OCI-LY7 (cell line): ENCODE data around the gene EBNA1BP2. TPM values are rescaled to one million over a fixed set of nuclear protein-coding genes. Genes with fewer than 3 reads are reported as not detected.
"Not testable (repeated sequence)": the region's sequence is repeated elsewhere in the genome, so short reads cannot be mapped to it uniquely, and the experiment has no call there.

Experiments used
- BruUV-seq: library from RNA; stranded (reverse); fragments of 400-500 nt; replicated peaks from 2 replicates; lab custom pipeline; 2021; lab: Mats Ljungman, UMichigan
- CTCF ChIA-PET: fragments of 300-600 bp; sonication (Branson Sonifier 250); formaldehyde crosslinking; loops from one replicate; lab custom pipeline; 2022; ENCODE audit warnings: antibody characterized with exemption; ENCODE audit not compliant: unreplicated experiment; lab: Charles Lee
- POLR2A ChIA-PET: fragments of 300-600 bp; sonication (Branson Sonifier 250); formaldehyde crosslinking; loops from one replicate; lab custom pipeline; 2022; ENCODE audit warnings: antibody characterized with exemption; lab: Charles Lee
- DNase-seq: peaks from one replicate; pipeline ENCODE4 v3.0.0-alpha.2; 2015; ENCODE audit warnings: low spot score
- H2AFZ ChIP-seq: fragments of 200-600 bp; sonication (generic), shearing (Covaris generic); 2 replicates; pipeline ENCODE4 v1.6.1; 2014; ENCODE audit warnings: mild to moderate bottlenecking, antibody characterized with exemption, low read length, moderate library complexity
- H3K27ac ChIP-seq: fragments of 200-600 bp; sonication (generic); 2 replicates; pipeline ENCODE4 v1.5.1; 2014; ENCODE audit warnings: mixed run types, low read depth, mild to moderate bottlenecking, moderate library complexity, low read length, inconsistent platforms; ENCODE audit not compliant: poor library complexity, severe bottlenecking
- H3K36me3 ChIP-seq: fragments of 200-600 bp; sonication (generic); 2 replicates; pipeline ENCODE4 v1.6.1; 2014; ENCODE audit warnings: mild to moderate bottlenecking, antibody characterized with exemption, low read length, moderate library complexity, mixed read lengths; ENCODE audit not compliant: insufficient read depth
- H3K4me1 ChIP-seq: fragments of 200-600 bp; sonication (generic); 2 replicates; pipeline ENCODE4 v1.5.1; 2014; ENCODE audit warnings: mild to moderate bottlenecking, low read length; ENCODE audit not compliant: insufficient read depth, poor library complexity, severe bottlenecking
- H3K4me2 ChIP-seq: fragments of 200-600 bp; sonication (generic); 2 replicates; pipeline ENCODE4 v1.6.1; 2014; ENCODE audit warnings: mild to moderate bottlenecking, low read length
- H3K4me3 ChIP-seq: fragments of 200-600 bp; sonication (generic); 2 replicates; pipeline ENCODE4 v1.5.1; 2014; ENCODE audit warnings: mild to moderate bottlenecking, low read depth, low read length; ENCODE audit not compliant: poor library complexity, severe bottlenecking
- H3K79me2 ChIP-seq: fragments of 200-600 bp; sonication (generic); 2 replicates; pipeline ENCODE4 v1.6.1; 2016; ENCODE audit warnings: low read depth, mild to moderate bottlenecking, low read length, moderate library complexity, mixed read lengths; ENCODE audit not compliant: insufficient read depth
- H3K9me2 ChIP-seq: fragments of 200-600 bp; sonication (generic); 2 replicates; pipeline ENCODE4 v1.6.1; 2016; ENCODE audit warnings: mild to moderate bottlenecking, low read length, mixed read lengths; ENCODE audit not compliant: insufficient read depth
- H3K9me3 ChIP-seq: fragments of 200-600 bp; sonication (generic); 2 replicates; pipeline ENCODE4 v1.6.1; 2014; ENCODE audit warnings: mild to moderate bottlenecking, mixed run types, low read length, mixed read lengths
- H4K20me1 ChIP-seq: fragments of 200-600 bp; sonication (generic); 2 replicates; pipeline ENCODE4 v1.6.1; 2014; ENCODE audit warnings: mild to moderate bottlenecking, antibody characterized with exemption, low read length, moderate library complexity, mixed read lengths; ENCODE audit not compliant: insufficient read depth
- EZH2phosphoT487 ChIP-seq: fragments of 200-600 bp; sonication (generic); IDR thresholded peaks from 2 replicates; pipeline ENCODE4 v1.6.1; 2018; ENCODE audit warnings: low read depth, borderline replicate concordance, mild to moderate bottlenecking, mixed run types, antibody characterized with exemption, low read length, moderate library complexity, mixed read lengths
- intact Hi-C: fragments of 100-400 bp; cut with micrococcal nuclease; formaldehyde crosslinking; loops from one replicate; pipeline ENCODE4 v1.10.0; 2022; ENCODE audit not compliant: unreplicated experiment
- total RNA-seq, 2 experiments: library from RNA; depleted of rRNA in 1 of 2; stranded (reverse); fragments of >200 nt in 1 of 2; shearing (Covaris generic) in 1 of 2; gene quantifications; 2 replicates each; pipeline ENCODE4 v1.2.3, GENCODE V29; 2014 to 2022
- TF ChIP-seq, protein P1 (sequence below): fragments of 200-600 bp; sonication (generic); conservative IDR thresholded peaks from 2 replicates; pipeline ENCODE4 v1.5.1; 2014; ENCODE audit warnings: mild to moderate bottlenecking, antibody characterized with exemption, low read length, moderate library complexity, mixed read lengths

EBNA1BP2 gene
- total RNA-seq, 2 experiments from 2014 or later = 63.0 to 65.4 TPM

DNA sequence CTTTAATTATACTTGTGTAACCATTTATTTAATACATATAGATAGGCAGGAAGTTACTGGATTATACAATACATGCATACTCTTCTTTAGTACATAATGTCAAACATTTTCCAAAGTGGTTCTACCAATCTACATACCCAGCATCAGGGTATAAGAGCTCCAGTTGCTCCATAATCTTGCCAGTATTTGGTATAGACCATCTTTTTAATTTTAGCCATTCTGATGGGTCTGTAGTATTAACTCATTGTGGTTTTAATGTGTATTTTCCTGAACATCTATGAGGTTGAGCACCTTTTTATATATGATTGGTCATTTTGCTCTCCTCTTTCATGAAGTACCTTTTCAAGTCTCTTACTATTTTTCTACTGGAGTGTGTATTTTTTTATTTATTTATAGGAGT lies 32.1 kb downstream of the EBNA1BP2 start:
- H2AFZ ChIP-seq = no peak overlapping the region
- BruUV-seq = no TSS peak
- H3K27ac ChIP-seq = no peak overlapping the region
- no peaks in the 10 kb centered on the region for H3K79me2 ChIP-seq
- H3K4me2 ChIP-seq = no peak overlapping the region
- no peaks in the 10 kb centered on the region for H3K9me3 ChIP-seq
- H3K4me1 ChIP-seq = no peaks in the 10 kb centered on the region
- intact Hi-C loops = no loop called here
- no peaks in the 10 kb centered on the region for H4K20me1 ChIP-seq
- POLR2A ChIA-PET = no interaction called here
- no peak overlapping the region for H3K4me3 ChIP-seq
- CTCF ChIA-PET = no interaction called here
- no peaks in the 10 kb centered on the region for H3K9me2 ChIP-seq
- no peak for DNase-seq
- no peaks in the 10 kb centered on the region for H3K36me3 ChIP-seq
- TF ChIP-seq, protein P1, sequence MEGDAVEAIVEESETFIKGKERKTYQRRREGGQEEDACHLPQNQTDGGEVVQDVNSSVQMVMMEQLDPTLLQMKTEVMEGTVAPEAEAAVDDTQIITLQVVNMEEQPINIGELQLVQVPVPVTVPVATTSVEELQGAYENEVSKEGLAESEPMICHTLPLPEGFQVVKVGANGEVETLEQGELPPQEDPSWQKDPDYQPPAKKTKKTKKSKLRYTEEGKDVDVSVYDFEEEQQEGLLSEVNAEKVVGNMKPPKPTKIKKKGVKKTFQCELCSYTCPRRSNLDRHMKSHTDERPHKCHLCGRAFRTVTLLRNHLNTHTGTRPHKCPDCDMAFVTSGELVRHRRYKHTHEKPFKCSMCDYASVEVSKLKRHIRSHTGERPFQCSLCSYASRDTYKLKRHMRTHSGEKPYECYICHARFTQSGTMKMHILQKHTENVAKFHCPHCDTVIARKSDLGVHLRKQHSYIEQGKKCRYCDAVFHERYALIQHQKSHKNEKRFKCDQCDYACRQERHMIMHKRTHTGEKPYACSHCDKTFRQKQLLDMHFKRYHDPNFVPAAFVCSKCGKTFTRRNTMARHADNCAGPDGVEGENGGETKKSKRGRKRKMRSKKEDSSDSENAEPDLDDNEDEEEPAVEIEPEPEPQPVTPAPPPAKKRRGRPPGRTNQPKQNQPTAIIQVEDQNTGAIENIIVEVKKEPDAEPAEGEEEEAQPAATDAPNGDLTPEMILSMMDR = no peak
- no peak for TF ChIP-seq EZH2phosphoT487

DNA sequence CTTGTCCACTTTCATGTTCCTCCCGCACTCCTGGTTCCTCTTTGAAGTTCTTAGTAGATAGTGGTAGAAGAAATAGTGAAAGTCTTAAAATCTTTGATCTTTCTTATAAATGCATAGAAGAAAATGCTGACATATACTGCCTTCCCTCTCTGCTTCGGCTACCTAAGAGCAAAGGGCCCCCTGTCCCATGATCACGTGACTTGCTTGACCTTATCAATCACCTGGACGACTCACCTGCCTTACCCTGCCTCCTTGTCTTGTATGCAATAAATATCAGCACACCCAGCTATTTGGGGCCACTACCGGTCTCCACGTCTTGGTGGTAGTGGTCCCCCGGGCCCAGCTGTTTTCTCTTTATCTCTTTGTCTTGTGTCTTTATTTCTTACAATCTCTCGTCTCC lies 32.8 kb downstream of the EBNA1BP2 start:
- H4K20me1 ChIP-seq, H3K79me2 ChIP-seq, POLR2A ChIA-PET, H3K4me1 ChIP-seq, DNase-seq, H3K4me2 ChIP-seq, BruUV-seq, H3K9me2 ChIP-seq, H2AFZ ChIP-seq, H3K27ac ChIP-seq, intact Hi-C loops, H3K4me3 ChIP-seq, H3K36me3 ChIP-seq, CTCF ChIA-PET, H3K9me3 ChIP-seq: not testable (repeated sequence)

DNA sequence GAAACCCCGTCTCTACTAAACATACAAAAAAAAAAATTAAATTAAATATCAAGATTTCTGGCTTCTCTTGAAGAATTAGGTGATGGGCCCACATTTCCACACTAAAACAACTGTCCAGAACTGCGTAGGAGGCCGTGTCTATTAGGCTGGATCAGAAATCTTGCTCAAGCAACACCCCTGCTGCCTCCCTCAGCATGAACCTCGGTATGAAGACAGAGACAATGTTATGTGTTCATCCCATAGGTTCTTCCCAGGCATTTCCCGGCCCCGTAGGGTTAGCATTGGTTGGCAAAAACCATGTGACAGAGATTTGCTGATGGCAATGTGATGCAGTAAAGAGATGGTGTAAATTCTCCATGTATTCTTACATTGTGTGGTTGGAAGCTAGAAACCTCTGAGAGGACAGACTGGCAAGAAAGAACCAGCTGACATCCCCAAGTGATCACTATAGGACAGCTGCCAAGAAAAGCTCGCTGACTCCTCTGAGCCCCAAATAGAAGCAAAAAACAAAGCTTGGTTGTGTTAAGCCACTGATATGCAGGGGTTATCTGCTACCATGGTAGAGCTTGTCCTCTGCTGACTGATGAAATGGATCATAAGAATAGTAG lies 34.5 kb downstream of the EBNA1BP2 start:
- Histone ChIP-seq H4K20me1 (no peaks in the 10 kb centered on the region), H3K4me1 (no peaks in the 10 kb centered on the region), H3K4me3 (no peak overlapping the region), H3K9me2 (no peaks in the 10 kb centered on the region), H2AFZ (no peak overlapping the region), H3K27ac (no peak overlapping the region), H3K36me3 (no peaks in the 10 kb centered on the region), H3K4me2 (no peak overlapping the region), H3K79me2 (no peaks in the 10 kb centered on the region), H3K9me3 (no peaks in the 10 kb centered on the region)
- TF ChIP-seq, protein P1 = no peak
- no peak for TF ChIP-seq EZH2phosphoT487
- DNase-seq = no peak
- CTCF ChIA-PET = no interaction called here
- no TSS peak for BruUV-seq
- POLR2A ChIA-PET = no interaction called here
- intact Hi-C loops = no loop called here
